CD4-positive, alpha-beta T cell treated with Interleukin-6 for 4 hours (primary cell): ENCODE data around the gene GRIK2.
"Not testable (repeated sequence)": the region's sequence is repeated elsewhere in the genome, so short reads cannot be mapped to it uniquely, and the experiment has no call there.

Source experiments
- DNase-seq: peaks from one replicate; pipeline ENCODE4 v3.0.0-alpha.2; 2020; ENCODE audit warnings: mixed read lengths

The GRIK2 gene

GRCh38 chr6:101543796-101544195 lies 150.3 kb downstream of the GRIK2 start:
- no peak for DNase-seq

GRCh38 chr6:101544286-101544685 lies 150.8 kb downstream of the GRIK2 start:
- no peak for DNase-seq

- no peak for DNase-seq
Observed at GRCh38 chr6:101545191-101545590, 151.7 kb downstream of the GRIK2 start.

- DNase-seq: no peak
Observed at GRCh38 chr6:101550451-101550850, 156.9 kb downstream of the GRIK2 start.

- no peak for DNase-seq
Observed at GRCh38 chr6:101554231-101554630, 160.7 kb downstream of the GRIK2 start.

- no peak for DNase-seq
Observed at GRCh38 chr6:101558712-101559111, 165.2 kb downstream of the GRIK2 start.

- no peak for DNase-seq
Observed at GRCh38 chr6:101572627-101573026, 179.1 kb downstream of the GRIK2 start.

- no peak for DNase-seq
Observed at GRCh38 chr6:101577091-101577490, 183.6 kb downstream of the GRIK2 start.

GRCh38 chr6:101578306-101578705 lies 184.8 kb downstream of the GRIK2 start:
- DNase-seq: no peak

GRCh38 chr6:101582792-101583191 lies 189.3 kb downstream of the GRIK2 start:
- no peak for DNase-seq

- DNase-seq: no peak
Observed at GRCh38 chr6:101585501-101585900, 192.0 kb downstream of the GRIK2 start.

- no peak for DNase-seq
Observed at GRCh38 chr6:101588343-101588742, 194.8 kb downstream of the GRIK2 start.

GRCh38 chr6:101595276-101595675 lies 201.8 kb downstream of the GRIK2 start:
- DNase-seq: no peak

- no peak for DNase-seq
Observed at GRCh38 chr6:101597693-101598092, 204.2 kb downstream of the GRIK2 start.

GRCh38 chr6:101605426-101605825 lies 211.9 kb downstream of the GRIK2 start:
- DNase-seq: no peak

GRCh38 chr6:101605874-101606273 lies 212.4 kb downstream of the GRIK2 start:
- no peak for DNase-seq

GRCh38 chr6:101607111-101607690 lies 213.7 kb downstream of the GRIK2 start:
- DNase-seq: no peak

GRCh38 chr6:101608703-101609102 lies 215.2 kb downstream of the GRIK2 start:
- DNase-seq: no peak

GRCh38 chr6:101613556-101613955 lies 220.0 kb downstream of the GRIK2 start:
- no peak for DNase-seq

- DNase-seq: no peak
Observed at GRCh38 chr6:101614774-101615173, 221.3 kb downstream of the GRIK2 start.

- no peak for DNase-seq
Observed at GRCh38 chr6:101626269-101626668, 232.8 kb downstream of the GRIK2 start.

- DNase-seq: no peak
Observed at GRCh38 chr6:101630941-101631340, 237.4 kb downstream of the GRIK2 start.

- no peak for DNase-seq
Observed at GRCh38 chr6:101633081-101633480, 239.6 kb downstream of the GRIK2 start.

- DNase-seq: not testable (repeated sequence)
Observed at GRCh38 chr6:101638865-101639264, 245.4 kb downstream of the GRIK2 start.

GRCh38 chr6:101640131-101640530 lies 246.6 kb downstream of the GRIK2 start:
- no peak for DNase-seq

GRCh38 chr6:101645770-101646169 lies 252.3 kb downstream of the GRIK2 start:
- no peak for DNase-seq
